ENCODE results near the gene LAYN. TPM values are rescaled to one million over a fixed set of nuclear protein-coding genes. Genes with fewer than 3 reads are reported as not detected.

Gene LAYN
- total and polyA plus RNA-seq, 9 of the 15 experiments (the other 6 are each of a cell fraction or from before 2014, with no cell fraction given) = not detected

DNA sequence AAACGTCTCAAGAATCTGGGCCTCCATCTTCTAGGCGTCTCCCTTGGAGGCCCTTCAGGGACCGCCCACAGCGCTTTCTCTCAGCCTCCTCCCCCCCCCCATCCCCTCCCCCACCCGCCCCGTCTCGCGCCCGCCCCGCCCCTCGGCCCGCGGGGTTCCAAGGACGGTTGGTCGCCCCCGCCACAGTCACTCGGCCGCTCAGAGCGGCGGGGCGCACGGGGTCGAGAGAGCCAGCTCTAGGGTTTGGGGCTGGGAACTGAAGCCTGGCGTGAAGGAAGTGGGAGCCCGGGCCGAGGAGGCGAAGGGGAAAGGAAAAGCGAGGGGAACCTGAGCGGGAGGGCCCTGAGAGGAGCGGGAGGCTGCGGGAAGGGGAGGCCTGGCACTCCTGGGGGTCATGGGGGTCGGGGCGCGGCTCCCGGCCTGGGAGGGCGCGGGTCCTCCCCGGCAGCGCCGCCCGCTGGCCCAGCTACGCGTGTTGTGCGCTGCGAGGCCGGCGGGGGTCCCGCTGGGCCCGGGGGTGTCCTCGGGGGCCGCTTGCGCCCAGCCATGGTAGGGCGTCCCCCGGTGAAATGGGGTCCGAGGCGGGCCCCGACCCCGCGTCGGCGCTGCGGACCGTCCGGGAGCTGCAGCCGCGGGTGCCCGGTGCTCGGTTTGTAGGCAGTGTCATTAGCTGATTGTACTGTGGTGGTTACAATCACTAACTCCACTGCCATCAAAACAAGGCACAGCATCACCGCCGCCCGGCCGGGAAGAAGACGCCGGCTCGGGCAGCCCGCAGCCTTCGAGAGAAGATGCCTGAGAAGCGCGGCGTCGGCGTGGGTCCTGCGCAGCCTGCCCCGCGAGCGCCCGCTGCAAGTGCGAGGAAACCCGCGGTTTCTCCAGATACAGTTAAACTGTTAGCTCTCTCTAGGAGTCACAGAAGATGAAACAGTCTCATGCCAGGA, 28.0 kb upstream of the LAYN start, which contains the start of gene BTG4:
BTG4 (minus strand) TSS at position 91 of the 944 bp plus-strand sequence. CDS start 13,610 bp downstream, outside the sequence.
- Histone ChIP-seq H3K27ac (ENCODE audit: extremely low read depth, low read depth, low read length) (no peak within 1 kb of the TSS), H3K9me1 (ENCODE audit: control insufficient read depth, insufficient read depth, low read length) (no peaks in the 10 kb centered on the region), H3K4me3 (peak within 1 kb of the TSS; percentile 27; the same call in 1 of the 2 replicates), H4K20me1 (replicated peaks; ENCODE audit: control insufficient read depth, insufficient read depth, low read length) (no peaks in the 10 kb centered on the region), H3K79me2 (ENCODE audit: control insufficient read depth, insufficient read depth, low read length) (no peaks in the 10 kb centered on the region), H3K9me3 (replicated peaks; ENCODE audit: control insufficient read depth, insufficient read depth, low read depth, low read length) (no peaks in the 10 kb centered on the region), H3K36me3 (ENCODE audit: control insufficient read depth, insufficient read depth, low read length) (no peaks in the 10 kb centered on the region), H3K9ac (ENCODE audit: insufficient read depth in 1 of 2, low read depth in 2 of 2, low read length in 2 of 2) (peak within 1 kb of the TSS in 1 of 2 experiments; percentile 55; a peak in 1 of 4 replicates), H3K4me1 (replicated peaks in 1 of 2; ENCODE audit: control insufficient read depth in 2 of 2, insufficient read depth in 2 of 2, low read length in 2 of 2) (peaks cover 0 to 9% of the 10 kb centered on the region in 2 experiments; a peak in 3 of 5 replicates), H2AFZ (ENCODE audit: low read depth, low read length) (peak within 1 kb of the TSS; percentile 41; the same call in 1 of the 2 replicates), H3K27me3 (ENCODE audit: control insufficient read depth in 2 of 2, insufficient read depth in 2 of 2, low read length in 2 of 2) (peaks cover 11 to 15% of the 10 kb centered on the region in 2 experiments; a peak in 4 of 5 replicates), H3K4me2 (ENCODE audit: insufficient read depth, low read length) (peak within 1 kb of the TSS; percentile 34; the same call in 1 of the 2 replicates)
- FAIRE-seq = no peak
- no peak for TF ChIP-seq PRPF4 (IDR thresholded peaks at IDR 0.05; ENCODE audit: insufficient read depth, low read depth, low read length, poor library complexity, severe bottlenecking)
- 0 out of 4 replicates have a peak, but pooled peaks of 1 of the 2 experiments have one; percentile 19 for TF ChIP-seq MAZ (CRISPR knock-in tag; conservative IDR thresholded peaks at IDR 0.05 in 1 of 2, IDR thresholded peaks at IDR 0.05 in 1 of 2)
- TF ChIP-seq CSDE1 (IDR thresholded peaks at IDR 0.05) = no peak
- TF ChIP-seq ZBTB7A (IDR thresholded peaks at IDR 0.05; ENCODE audit: borderline replicate concordance, control insufficient read depth, low read depth, low read length) = peak; percentile 69; the same call in 1 of the 2 replicates
- 0 out of 2 replicates have a peak, but pooled peaks have one; percentile 33 for TF ChIP-seq POLR2G (IDR thresholded peaks at IDR 0.05; ENCODE audit: low read depth, low read length)
- peak; percentile 17 to 60 (median 44) for DNase-seq (ENCODE audit: extremely low read depth in 1 of 4, low spot score in 3 of 4)
- POLR2A ChIA-PET = no interaction called here
- CTCF ChIA-PET (ENCODE audit: low intra/inter-chr PET ratio) = no interaction called here
- in situ Hi-C loops (cut with MboI) = no loop called here
- ATAC-seq = peak; percentile 81
- intact Hi-C loops (cut with micrococcal nuclease) = no loop called here
- BruUV-seq (replicated peaks) = no TSS peak
- 18% methylated on average over 44 of the region's 90 CpGs for WGBS (ENCODE audit: insufficient coverage, low coverage, missing lambda C conversion rate)

Measured in K562 (cell line).